Panc1 (cell line): ENCODE results near the gene TSSC4. TPM values are rescaled to one million over a fixed set of nuclear protein-coding genes. Genes with fewer than 3 reads are reported as not detected.

Source experiments
- ATAC-seq: fragments of 200-7000 bp; cut with Tn5 transposase; 2 replicates; pipeline ENCODE4 v1.9.1; 2020; ENCODE audit warnings: mild to moderate bottlenecking, moderate library complexity
- BruUV-seq: library from RNA; stranded (reverse); fragments of 400-500 nt; replicated peaks from 2 replicates; lab custom pipeline; 2021; lab: Mats Ljungman, UMichigan
- CTCF ChIA-PET: fragments of 300-600 bp; sonication (Branson Sonifier 250); formaldehyde crosslinking; loops from one replicate; lab custom pipeline; 2022; ENCODE audit warnings: antibody characterized with exemption; lab: Charles Lee
- POLR2A ChIA-PET: fragments of 300-600 bp; sonication (Branson Sonifier 250); formaldehyde crosslinking; loops from one replicate; lab custom pipeline; 2022; ENCODE audit warnings: antibody characterized with exemption; lab: Charles Lee
- DNase-seq: peaks from one replicate; pipeline ENCODE4 v3.0.0-alpha.2; 2010; ENCODE audit warnings: low read depth, low spot score
- H3K27ac ChIP-seq: 2 replicates; pipeline ENCODE4 v1.5.1; 2011; ENCODE audit warnings: mild to moderate bottlenecking, low read length, inconsistent platforms
- H3K27me3 ChIP-seq: fragments of 200-500 bp; sonication (Bioruptor generic); 2 replicates; pipeline ENCODE4 v1.6.0; 2014; ENCODE audit warnings: low read length, inconsistent platforms; ENCODE audit not compliant: control insufficient read depth, insufficient read depth
- H3K36me3 ChIP-seq: fragments of 200-500 bp; sonication (Bioruptor generic); 2 replicates; pipeline ENCODE4 v1.5.1; 2014; ENCODE audit warnings: inconsistent platforms, mild to moderate bottlenecking, low read length, moderate library complexity; ENCODE audit not compliant: control insufficient read depth, insufficient read depth
- H3K4me1 ChIP-seq: 2 replicates; pipeline ENCODE4 v1.5.1; 2011; ENCODE audit warnings: inconsistent platforms, mild to moderate bottlenecking, low read length, moderate library complexity; ENCODE audit not compliant: control insufficient read depth, insufficient read depth
- H3K4me3 ChIP-seq, 2 experiments: 2 replicates each; pipeline ENCODE4 v1.5.1; 2011 to 2012; ENCODE audit warnings: low read depth in 2 of 2, low read length in 2 of 2, mild to moderate bottlenecking in 2 of 2, inconsistent platforms in 1 of 2, moderate library complexity in 1 of 2
- H3K9me3 ChIP-seq: fragments of 200-500 bp; sonication (Bioruptor generic); 2 replicates; pipeline ENCODE4 v1.5.1; 2014; ENCODE audit warnings: low read depth, mild to moderate bottlenecking, inconsistent platforms, low read length, moderate library complexity; ENCODE audit not compliant: control insufficient read depth, insufficient read depth
- CTCF ChIP-seq: fragments of 450-650 bp; IDR thresholded peaks from 2 replicates; pipeline ENCODE4 v1.5.1; 2017; ENCODE audit warnings: mild to moderate bottlenecking
- POLR2AphosphoS5 ChIP-seq: IDR thresholded peaks from 2 replicates; pipeline ENCODE4 v1.6.1; 2012; ENCODE audit warnings: mild to moderate bottlenecking, low read depth, low read length, moderate library complexity
- SIN3A ChIP-seq: IDR thresholded peaks from 2 replicates; pipeline ENCODE4 v1.6.1; 2012; ENCODE audit warnings: low read depth, mild to moderate bottlenecking, low read length, moderate library complexity, borderline replicate concordance; ENCODE audit not compliant: insufficient read depth
- TCF7L2 ChIP-seq: IDR thresholded peaks from 2 replicates; pipeline ENCODE4 v1.6.1; 2011; ENCODE audit warnings: mild to moderate bottlenecking, low read depth, low read length, inconsistent platforms
- in situ Hi-C: cut with HindIII; loops from 2 replicates; pipeline ENCODE4 v1.10.0; 2016; ENCODE audit warnings: low sequenced_read_pairs, low pct_unique_long_range_greater_than_20kb
- intact Hi-C: fragments of 100-400 bp; cut with micrococcal nuclease; formaldehyde crosslinking; loops from one replicate; pipeline ENCODE4 v1.10.0; 2022; ENCODE audit not compliant: unreplicated experiment
- total RNA-seq: library from RNA; stranded (reverse); gene quantifications from one replicate; pipeline ENCODE4 v1.2.1, GENCODE V29; 2021; ENCODE audit not compliant: unreplicated experiment
- TF ChIP-seq, protein P1 (sequence below), 2 experiments: IDR thresholded peaks; 2 replicates each; pipeline ENCODE4 v1.6.1; 2011 to 2012; ENCODE audit warnings: low read depth in 2 of 2, control low read depth in 1 of 2, low read length in 1 of 2, mild to moderate bottlenecking in 1 of 2, moderate library complexity in 1 of 2; ENCODE audit not compliant: insufficient read depth in 1 of 2

The TSSC4 gene
- total RNA-seq, 1 experiment from 2014 or later = 132 TPM

DNA sequence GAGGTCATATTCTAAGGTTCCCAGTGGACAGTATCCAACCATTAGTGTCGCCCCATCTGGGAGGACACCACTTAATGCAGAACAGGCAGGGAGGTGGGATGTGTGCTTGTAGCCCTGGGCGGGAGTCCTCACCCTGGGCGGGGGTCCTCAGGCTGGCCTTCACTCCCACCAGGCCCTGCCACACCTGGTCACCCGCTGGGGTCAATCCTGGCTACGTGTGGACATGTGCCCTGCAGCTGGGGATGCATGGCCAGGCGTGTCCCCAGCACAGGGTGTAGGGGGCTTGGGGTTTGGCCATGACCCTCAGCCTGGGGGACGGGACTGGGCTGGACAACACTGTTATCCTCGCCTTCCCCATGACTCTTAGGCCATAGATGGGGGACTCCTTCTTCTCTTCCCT lies 25.0 kb downstream of the TSSC4 start:
- intact Hi-C loops = loop anchor here (5.0 kb wide), 1 partner anchor 462 kb away; the partner anchor contains the start of gene CDKN1C

DNA sequence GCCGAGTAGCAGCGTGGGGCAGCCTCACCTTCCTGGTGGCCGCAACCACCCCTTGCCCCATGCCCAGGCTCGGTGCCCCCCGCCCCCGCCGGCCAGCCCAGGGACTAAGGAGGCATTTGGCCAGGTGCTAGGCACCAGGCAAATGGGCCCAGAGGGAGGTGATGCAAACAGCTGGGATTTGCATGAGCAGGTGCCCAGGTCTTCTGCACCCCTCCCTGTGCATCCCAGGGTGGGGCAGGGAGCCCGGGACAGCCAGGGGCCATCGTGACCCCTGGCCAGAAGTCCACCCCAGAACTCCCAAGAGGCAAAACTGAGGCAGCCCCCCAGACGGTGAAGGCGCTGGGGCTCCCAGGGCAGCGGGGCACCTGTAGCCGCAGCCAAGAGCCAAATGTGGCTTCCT lies 25.7 kb downstream of the TSSC4 start:
- no peak overlapping the region for H3K4me3 ChIP-seq
- POLR2A ChIA-PET = no interaction called here
- in situ Hi-C loops = no loop called here
- H3K27me3 ChIP-seq = no peaks in the 10 kb centered on the region
- TF ChIP-seq, protein P1, sequence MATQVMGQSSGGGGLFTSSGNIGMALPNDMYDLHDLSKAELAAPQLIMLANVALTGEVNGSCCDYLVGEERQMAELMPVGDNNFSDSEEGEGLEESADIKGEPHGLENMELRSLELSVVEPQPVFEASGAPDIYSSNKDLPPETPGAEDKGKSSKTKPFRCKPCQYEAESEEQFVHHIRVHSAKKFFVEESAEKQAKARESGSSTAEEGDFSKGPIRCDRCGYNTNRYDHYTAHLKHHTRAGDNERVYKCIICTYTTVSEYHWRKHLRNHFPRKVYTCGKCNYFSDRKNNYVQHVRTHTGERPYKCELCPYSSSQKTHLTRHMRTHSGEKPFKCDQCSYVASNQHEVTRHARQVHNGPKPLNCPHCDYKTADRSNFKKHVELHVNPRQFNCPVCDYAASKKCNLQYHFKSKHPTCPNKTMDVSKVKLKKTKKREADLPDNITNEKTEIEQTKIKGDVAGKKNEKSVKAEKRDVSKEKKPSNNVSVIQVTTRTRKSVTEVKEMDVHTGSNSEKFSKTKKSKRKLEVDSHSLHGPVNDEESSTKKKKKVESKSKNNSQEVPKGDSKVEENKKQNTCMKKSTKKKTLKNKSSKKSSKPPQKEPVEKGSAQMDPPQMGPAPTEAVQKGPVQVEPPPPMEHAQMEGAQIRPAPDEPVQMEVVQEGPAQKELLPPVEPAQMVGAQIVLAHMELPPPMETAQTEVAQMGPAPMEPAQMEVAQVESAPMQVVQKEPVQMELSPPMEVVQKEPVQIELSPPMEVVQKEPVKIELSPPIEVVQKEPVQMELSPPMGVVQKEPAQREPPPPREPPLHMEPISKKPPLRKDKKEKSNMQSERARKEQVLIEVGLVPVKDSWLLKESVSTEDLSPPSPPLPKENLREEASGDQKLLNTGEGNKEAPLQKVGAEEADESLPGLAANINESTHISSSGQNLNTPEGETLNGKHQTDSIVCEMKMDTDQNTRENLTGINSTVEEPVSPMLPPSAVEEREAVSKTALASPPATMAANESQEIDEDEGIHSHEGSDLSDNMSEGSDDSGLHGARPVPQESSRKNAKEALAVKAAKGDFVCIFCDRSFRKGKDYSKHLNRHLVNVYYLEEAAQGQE (IDR thresholded peaks at IDR 0.05; ENCODE audit: insufficient read depth in 1 of 2, low read depth in 2 of 2, low read length in 1 of 2) = no peak
- TF ChIP-seq SIN3A (no peak), CTCF (no peak), POLR2AphosphoS5 (no peak)
- ATAC-seq (no peak), DNase-seq (no peak)
- CTCF ChIA-PET = interaction anchor here (0.5 to 1.3 kb wide), 3 partner anchors 25 to 121 kb away, joined by 3 to 6 read pairs (median 3); no protein-coding TSS in a partner anchor
- no TSS peak for BruUV-seq
- no peak overlapping the region for H3K27ac ChIP-seq
- H3K36me3 ChIP-seq = no peaks in the 10 kb centered on the region
- no peaks in the 10 kb centered on the region for H3K4me1 ChIP-seq
- intact Hi-C loops = loop anchor here (5.0 kb wide), 1 partner anchor 461 kb away; the partner anchor contains the start of gene CDKN1C
- no peaks in the 10 kb centered on the region for H3K9me3 ChIP-seq

More for the DNA sequence above, 25.0 kb downstream of the TSSC4 start:
- CTCF ChIA-PET = interaction anchor here (1.0 to 1.3 kb wide), 2 partner anchors 24 to 106 kb away, joined by 3 to 6 read pairs; no protein-coding TSS in a partner anchor
- TF ChIP-seq, protein P1 (IDR thresholded peaks at IDR 0.05; ENCODE audit: insufficient read depth in 1 of 2, low read depth in 2 of 2, low read length in 1 of 2) = no peak
- TF ChIP-seq TCF7L2 (no peak), CTCF (no peak), SIN3A (no peak), POLR2AphosphoS5 (no peak)
- H3K36me3 ChIP-seq = no peaks in the 10 kb centered on the region
- peaks cover under 1% of the 10 kb centered on the region; the same call in 1 of the 2 replicates for H3K4me1 ChIP-seq
- ATAC-seq (no peak), DNase-seq (no peak)
- no peak overlapping the region for H3K4me3 ChIP-seq
- no peaks in the 10 kb centered on the region for H3K9me3 ChIP-seq
- POLR2A ChIA-PET = interaction anchor here (0.5 kb wide), 1 partner anchor 138 kb away, joined by 3 read pairs; no protein-coding TSS in a partner anchor
- no peak overlapping the region for H3K27ac ChIP-seq
- no TSS peak for BruUV-seq
- in situ Hi-C loops = no loop called here
- no peaks in the 10 kb centered on the region for H3K27me3 ChIP-seq
